GM12878 (cell line): ENCODE data around the gene ZNF226. TPM values are rescaled to one million over a fixed set of nuclear protein-coding genes. Genes with fewer than 3 reads are reported as not detected.

Experiments
- CHD2 ChIP-seq: IDR thresholded peaks from 2 replicates; pipeline ENCODE4 v1.6.1; 2011; ENCODE audit warnings: low read depth, low read length, improper control_type of control experiment, borderline replicate concordance
- CHD4 ChIP-seq: fragments of 200-600 bp; sonication (generic); IDR thresholded peaks from 2 replicates; pipeline ENCODE4 v1.6.1; 2016; ENCODE audit warnings: mild to moderate bottlenecking
- E2F8 ChIP-seq: fragments of 450-650 bp; IDR thresholded peaks from 2 replicates; pipeline ENCODE4 v1.6.1; 2018; ENCODE audit warnings: mild to moderate bottlenecking, low read depth, moderate library complexity; ENCODE audit not compliant: partially characterized antibody
- EED ChIP-seq: sonication (generic); IDR thresholded peaks from 2 replicates; pipeline ENCODE4 v1.6.1; 2016; ENCODE audit warnings: antibody characterized with exemption, low read depth
- GABPA ChIP-seq: IDR thresholded peaks from 2 replicates; pipeline ENCODE4 v1.6.1; 2014; ENCODE audit warnings: antibody characterized with exemption, low read depth, mild to moderate bottlenecking, inconsistent platforms
- HCFC1 ChIP-seq: fragments of 150-350 bp; IDR thresholded peaks from 2 replicates; pipeline ENCODE4 v1.6.1; 2014; ENCODE audit warnings: low read length
- HDGF ChIP-seq: fragments of 450-650 bp; IDR thresholded peaks from 2 replicates; pipeline ENCODE4 v1.6.1; 2016; ENCODE audit warnings: antibody characterized with exemption
- IKZF2 ChIP-seq, 2 experiments: fragments of 450-650 bp; IDR thresholded peaks; 2 replicates each; pipeline ENCODE4 v1.6.1; 2017; ENCODE audit warnings: mild to moderate bottlenecking in 2 of 2, moderate library complexity in 2 of 2
- NFIC ChIP-seq: IDR thresholded peaks from 2 replicates; pipeline ENCODE4 v1.6.1; 2012; ENCODE audit warnings: low read depth, mild to moderate bottlenecking, inconsistent platforms, low read length, moderate library complexity
- NFYB ChIP-seq: IDR thresholded peaks from 2 replicates; pipeline ENCODE4 v1.6.1; 2011; ENCODE audit warnings: low read depth, mild to moderate bottlenecking, low read length, improper control_type of control experiment, moderate library complexity; ENCODE audit not compliant: insufficient read depth
- NR2F1 ChIP-seq: fragments of 450-650 bp; conservative IDR thresholded peaks from 2 replicates; pipeline ENCODE4 v1.6.1; 2017; ENCODE audit warnings: mild to moderate bottlenecking
- POU2F2 ChIP-seq: IDR thresholded peaks from 3 replicates; pipeline ENCODE4 v1.6.1; 2011; ENCODE audit warnings: low read depth, mild to moderate bottlenecking, low read length, borderline replicate concordance
- RELA ChIP-seq: fragments of 450-650 bp; IDR thresholded peaks from 2 replicates; pipeline ENCODE4 v1.8.0; 2014; ENCODE audit warnings: borderline replicate concordance; ENCODE audit not compliant: partially characterized antibody
- RFX5 ChIP-seq: IDR thresholded peaks from 2 replicates; pipeline ENCODE4 v1.6.1; 2011; ENCODE audit warnings: low read depth, low read length, improper control_type of control experiment
- RUNX3 ChIP-seq: IDR thresholded peaks from 2 replicates; pipeline ENCODE4 v1.6.1; 2012; ENCODE audit warnings: low read length, inconsistent platforms
- SIX5 ChIP-seq: IDR thresholded peaks from 2 replicates; pipeline ENCODE4 v1.6.1; 2011; ENCODE audit warnings: mild to moderate bottlenecking, low read depth, low read length, moderate library complexity; ENCODE audit not compliant: severe bottlenecking
- SMAD5 ChIP-seq: IDR thresholded peaks from 2 replicates; pipeline ENCODE4 v1.6.1; 2016; ENCODE audit warnings: antibody characterized with exemption, low read depth
- SP1 ChIP-seq: IDR thresholded peaks from one replicate; pipeline ENCODE4 v1.6.1; 2011; ENCODE audit warnings: low read depth, low read length
- SPI1 ChIP-seq: IDR thresholded peaks from 2 replicates; pipeline ENCODE4 v1.6.1; 2011; ENCODE audit warnings: low read depth, mild to moderate bottlenecking, low read length, moderate library complexity, borderline replicate concordance; ENCODE audit not compliant: insufficient read depth
- WRNIP1 ChIP-seq: IDR thresholded peaks from 2 replicates; pipeline ENCODE4 v1.6.1; 2011; ENCODE audit warnings: low read depth, low read length, improper control_type of control experiment, borderline replicate concordance
- YY1 ChIP-seq: IDR thresholded peaks from 2 replicates; pipeline ENCODE4 v1.6.1; 2011; ENCODE audit warnings: low read depth, mild to moderate bottlenecking, low read length
- polyA plus RNA-seq, 11 experiments: library from polyadenylated mRNA; depleted of rRNA in 4 of 11; unstranded in 6 of 11; stranded (reverse) in 5 of 11; fragments of >200 nt; fragmentation: Nextera tagmentation in 4 of 11; fragmentation: Illumina TruSeq in 1 of 11; extraction: Ambion mirVana in 4 of 11; extraction: Trizol in 1 of 11; gene quantifications; 1 replicate in 1 of 11; 2 replicates in 10 of 11; pipeline versions ENCODE4 v1.2.1 to v1.2.3, GENCODE V29; 2011 to 2016; ENCODE audit warnings: inconsistent platforms in 2 of 11, missing spikeins in 2 of 11, low read depth in 1 of 11
- total RNA-seq, 4 experiments: library from RNA; depleted of rRNA in 3 of 4; stranded (reverse); fragments of >200 nt in 3 of 4; fragmentation: Illumina TruSeq in 1 of 4; extraction: Trizol in 1 of 4; gene quantifications; 2 replicates each; pipeline versions ENCODE4 v1.2.1 to v1.2.3, GENCODE V29; 2013 to 2021
- TF ChIP-seq, protein P1 (sequence below): fragments of 450-650 bp; formaldehyde crosslinking; IDR thresholded peaks from 2 replicates; pipeline ENCODE4 v1.4.0; 2020; ENCODE audit warnings: mild to moderate bottlenecking, moderate library complexity
- TF ChIP-seq, protein P2 (sequence below): fragments of 450-650 bp; IDR thresholded peaks from 2 replicates; pipeline ENCODE4 v1.6.1; 2017; ENCODE audit warnings: low read depth, mild to moderate bottlenecking, moderate library complexity

The ZNF226 gene
- total and polyA plus RNA-seq, 10 of the 15 experiments (the other 5 are each of a cell fraction or from before 2014, with no cell fraction given): 13.7 to 35.3 (median 18.3) TPM

DNA sequence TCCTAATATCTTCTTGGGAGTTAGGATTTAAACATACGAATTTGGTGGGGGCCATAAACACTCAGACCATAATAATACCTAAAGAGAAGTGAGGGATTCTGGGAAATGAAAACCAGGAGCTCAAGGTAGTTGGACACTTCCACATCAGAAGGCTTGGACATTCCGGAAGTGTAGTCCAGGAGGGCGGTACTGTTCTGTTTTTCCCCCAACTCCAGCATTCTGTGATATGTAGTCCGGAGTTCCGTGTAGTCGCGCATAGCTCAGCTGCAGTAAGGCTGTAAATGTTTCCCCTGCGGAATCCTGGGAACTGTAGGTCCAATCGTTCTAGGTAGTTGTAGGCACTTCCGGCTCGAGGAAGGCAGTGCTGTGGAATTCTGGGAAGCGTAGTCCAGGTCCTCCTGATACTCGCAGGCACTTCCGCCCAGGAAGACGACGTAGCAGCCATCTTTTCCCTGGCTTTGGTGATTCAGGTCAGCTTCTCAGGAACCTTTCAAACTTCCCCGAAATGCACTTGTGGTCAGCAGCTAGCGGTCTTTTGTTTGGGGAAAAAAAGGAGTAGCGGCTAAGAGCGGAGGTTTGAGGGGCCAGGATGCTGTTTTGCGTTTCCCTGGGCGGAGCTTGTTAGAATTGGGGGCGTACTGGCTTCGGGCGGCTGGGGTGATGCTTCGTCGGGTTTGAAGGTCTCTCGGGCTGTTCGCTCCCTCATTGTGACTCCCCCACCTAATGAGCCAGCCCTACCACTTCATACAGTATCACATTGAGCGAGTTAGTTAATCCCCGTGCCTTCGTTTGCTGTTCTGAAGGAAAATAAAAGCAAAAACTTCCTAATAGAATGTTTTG, at the start of gene ZNF226 (continued):
- TF ChIP-seq CHD4 (no peak), WRNIP1 (0 out of 2 replicates have a peak, but pooled peaks have one; percentile 63), SIX5 (peak; percentile 86), YY1 (peak; percentile 96), NFYB (peak; percentile 43; the same call in 1 of the 2 replicates), RUNX3 (peak; percentile 78), NR2F1 (0 out of 2 replicates have a peak, but pooled peaks have one; percentile 23), GABPA (peak; percentile 97), POU2F2 (peak; percentile 67; the same call in 1 of the 3 replicates), E2F8 (peak; percentile 72), RELA (peak; percentile 13), CHD2 (peak; percentile 64), EED (peak; percentile 67), SP1 (peak; percentile 44), HCFC1 (peak; percentile 97), HDGF (peak; percentile 21; the same call in 1 of the 2 replicates), NFIC (peak; percentile 27; the same call in 1 of the 2 replicates), RFX5 (no peak), SMAD5 (peak; percentile 81; the same call in 1 of the 2 replicates), SPI1 (peak; percentile 76), IKZF2 (IDR thresholded peaks at IDR 0.05) (peak; percentile 67 to 68; a peak in 2 of 4 replicates)
- TF ChIP-seq, protein P1, sequence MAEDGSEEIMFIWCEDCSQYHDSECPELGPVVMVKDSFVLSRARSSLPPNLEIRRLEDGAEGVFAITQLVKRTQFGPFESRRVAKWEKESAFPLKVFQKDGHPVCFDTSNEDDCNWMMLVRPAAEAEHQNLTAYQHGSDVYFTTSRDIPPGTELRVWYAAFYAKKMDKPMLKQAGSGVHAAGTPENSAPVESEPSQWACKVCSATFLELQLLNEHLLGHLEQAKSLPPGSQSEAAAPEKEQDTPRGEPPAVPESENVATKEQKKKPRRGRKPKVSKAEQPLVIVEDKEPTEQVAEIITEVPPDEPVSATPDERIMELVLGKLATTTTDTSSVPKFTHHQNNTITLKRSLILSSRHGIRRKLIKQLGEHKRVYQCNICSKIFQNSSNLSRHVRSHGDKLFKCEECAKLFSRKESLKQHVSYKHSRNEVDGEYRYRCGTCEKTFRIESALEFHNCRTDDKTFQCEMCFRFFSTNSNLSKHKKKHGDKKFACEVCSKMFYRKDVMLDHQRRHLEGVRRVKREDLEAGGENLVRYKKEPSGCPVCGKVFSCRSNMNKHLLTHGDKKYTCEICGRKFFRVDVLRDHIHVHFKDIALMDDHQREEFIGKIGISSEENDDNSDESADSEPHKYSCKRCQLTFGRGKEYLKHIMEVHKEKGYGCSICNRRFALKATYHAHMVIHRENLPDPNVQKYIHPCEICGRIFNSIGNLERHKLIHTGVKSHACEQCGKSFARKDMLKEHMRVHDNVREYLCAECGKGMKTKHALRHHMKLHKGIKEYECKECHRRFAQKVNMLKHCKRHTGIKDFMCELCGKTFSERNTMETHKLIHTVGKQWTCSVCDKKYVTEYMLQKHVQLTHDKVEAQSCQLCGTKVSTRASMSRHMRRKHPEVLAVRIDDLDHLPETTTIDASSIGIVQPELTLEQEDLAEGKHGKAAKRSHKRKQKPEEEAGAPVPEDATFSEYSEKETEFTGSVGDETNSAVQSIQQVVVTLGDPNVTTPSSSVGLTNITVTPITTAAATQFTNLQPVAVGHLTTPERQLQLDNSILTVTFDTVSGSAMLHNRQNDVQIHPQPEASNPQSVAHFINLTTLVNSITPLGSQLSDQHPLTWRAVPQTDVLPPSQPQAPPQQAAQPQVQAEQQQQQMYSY: no peak
- TF ChIP-seq, protein P2, sequence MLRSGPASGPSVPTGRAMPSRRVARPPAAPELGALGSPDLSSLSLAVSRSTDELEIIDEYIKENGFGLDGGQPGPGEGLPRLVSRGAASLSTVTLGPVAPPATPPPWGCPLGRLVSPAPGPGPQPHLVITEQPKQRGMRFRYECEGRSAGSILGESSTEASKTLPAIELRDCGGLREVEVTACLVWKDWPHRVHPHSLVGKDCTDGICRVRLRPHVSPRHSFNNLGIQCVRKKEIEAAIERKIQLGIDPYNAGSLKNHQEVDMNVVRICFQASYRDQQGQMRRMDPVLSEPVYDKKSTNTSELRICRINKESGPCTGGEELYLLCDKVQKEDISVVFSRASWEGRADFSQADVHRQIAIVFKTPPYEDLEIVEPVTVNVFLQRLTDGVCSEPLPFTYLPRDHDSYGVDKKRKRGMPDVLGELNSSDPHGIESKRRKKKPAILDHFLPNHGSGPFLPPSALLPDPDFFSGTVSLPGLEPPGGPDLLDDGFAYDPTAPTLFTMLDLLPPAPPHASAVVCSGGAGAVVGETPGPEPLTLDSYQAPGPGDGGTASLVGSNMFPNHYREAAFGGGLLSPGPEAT: peak; percentile 77
